Lower leg skin (tissue), 3 donors: ENCODE measurements around the gene VPS25.

ENCODE experiments used
- CTCF ChIP-seq, 3 donors: fragments of 450-650 bp; IDR thresholded peaks; one replicate each; pipeline ENCODE4 v1.5.1; 2016; ENCODE audit warnings: antibody characterized with exemption in 3 of 3, mild to moderate bottlenecking in 3 of 3, moderate library complexity in 2 of 3
- POLR2A ChIP-seq, 2 donors: fragments of 450-650 bp; IDR thresholded peaks; one replicate each; pipeline ENCODE4 v1.6.1; 2016 to 2017; ENCODE audit warnings: antibody characterized with exemption in 2 of 2, mild to moderate bottlenecking in 1 of 2, moderate library complexity in 1 of 2

- TF ChIP-seq CTCF (IDR thresholded peaks at IDR 0.05) (no peak), POLR2A (IDR thresholded peaks at IDR 0.05) (no peak)
Measured at GRCh38 chr17:42784811-42785592, 11.8 kb downstream of the VPS25 start.
